GM21786 (cell line): Measurements from ENCODE around the gene WDR13.
A peak's percentile ranks its signal among the peaks of the same experiment; 100 is the strongest.
"Not testable (repeated sequence)": the region's sequence is repeated elsewhere in the genome, so short reads cannot be mapped to it uniquely, and the experiment has no call there.

Experiments used
- ATAC-seq: cut with Tn5 transposase; IDR thresholded peaks from one replicate; pipeline ENCODE4 v1.9.1; 2021; ENCODE audit not compliant: unreplicated experiment

The WDR13 gene

DNA sequence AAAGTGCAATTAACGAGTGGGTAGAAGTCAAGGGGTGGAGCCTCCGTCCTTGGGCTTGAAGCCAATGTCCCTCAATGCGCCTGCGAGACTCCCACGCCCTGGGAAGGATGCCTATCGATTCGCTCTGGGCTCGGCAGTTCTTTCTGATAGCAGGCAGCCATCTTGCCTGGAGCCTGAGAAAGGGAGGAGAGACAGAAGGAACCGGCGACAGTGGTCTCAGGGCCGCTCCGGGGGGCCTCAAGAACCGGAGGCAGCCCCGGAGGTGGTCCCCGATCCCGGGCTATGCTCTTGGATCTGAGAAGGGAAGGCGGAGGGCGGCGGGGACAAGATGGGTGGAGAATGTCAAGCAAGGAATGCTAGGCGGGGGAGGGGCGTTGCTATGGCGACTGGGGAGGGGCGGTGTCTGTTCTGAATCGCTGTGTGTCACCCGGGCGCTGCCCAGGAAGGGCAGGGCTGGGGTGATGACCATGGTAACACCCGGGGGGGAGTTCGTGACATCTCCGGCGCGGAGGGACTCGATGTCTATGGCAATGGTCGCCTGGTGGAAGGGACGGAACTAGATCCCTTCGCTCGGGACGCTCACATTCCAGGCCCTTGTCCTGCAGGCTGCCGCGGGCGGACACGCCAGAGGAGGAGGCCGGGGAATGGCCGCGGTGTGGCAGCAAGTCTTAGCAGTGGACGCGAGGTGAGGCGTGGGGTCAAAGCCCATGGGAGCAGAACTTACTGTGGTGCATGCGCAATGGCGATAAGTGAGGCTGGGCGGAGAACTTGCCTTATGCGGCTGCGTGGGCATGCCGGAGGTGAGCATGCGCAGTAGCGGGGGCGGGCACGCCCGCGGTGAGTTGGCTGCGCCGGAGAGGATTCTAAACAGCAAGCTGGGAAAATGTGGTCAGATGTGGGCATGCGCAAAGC is at the start of gene WDR13:
WDR13 (plus strand) TSS at position 140 of the 912 bp plus-strand sequence; CDS start at position 645, 505 bp downstream.
- ATAC-seq, result peak; percentile 64

DNA sequence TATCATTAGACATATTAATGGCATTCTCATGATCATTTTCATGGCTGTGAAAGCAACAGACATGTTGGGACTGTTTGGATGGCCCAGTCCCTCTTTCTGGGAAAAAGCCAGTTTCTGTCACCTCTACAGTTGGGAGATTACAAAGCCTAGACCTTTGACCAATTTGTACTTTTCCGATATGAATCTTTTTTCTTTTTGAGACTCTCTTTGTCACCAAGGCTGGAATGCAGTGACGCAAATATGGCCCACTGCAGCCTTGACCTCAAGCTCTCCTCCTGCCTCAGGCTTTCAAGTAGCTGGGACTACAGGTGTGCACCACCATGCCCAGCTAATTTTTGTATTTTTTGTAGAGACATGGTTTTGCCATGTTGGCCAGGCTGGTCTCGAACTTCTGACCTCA is 48.4 kb upstream of the WDR13 start:
- ATAC-seq, result no peak

DNA sequence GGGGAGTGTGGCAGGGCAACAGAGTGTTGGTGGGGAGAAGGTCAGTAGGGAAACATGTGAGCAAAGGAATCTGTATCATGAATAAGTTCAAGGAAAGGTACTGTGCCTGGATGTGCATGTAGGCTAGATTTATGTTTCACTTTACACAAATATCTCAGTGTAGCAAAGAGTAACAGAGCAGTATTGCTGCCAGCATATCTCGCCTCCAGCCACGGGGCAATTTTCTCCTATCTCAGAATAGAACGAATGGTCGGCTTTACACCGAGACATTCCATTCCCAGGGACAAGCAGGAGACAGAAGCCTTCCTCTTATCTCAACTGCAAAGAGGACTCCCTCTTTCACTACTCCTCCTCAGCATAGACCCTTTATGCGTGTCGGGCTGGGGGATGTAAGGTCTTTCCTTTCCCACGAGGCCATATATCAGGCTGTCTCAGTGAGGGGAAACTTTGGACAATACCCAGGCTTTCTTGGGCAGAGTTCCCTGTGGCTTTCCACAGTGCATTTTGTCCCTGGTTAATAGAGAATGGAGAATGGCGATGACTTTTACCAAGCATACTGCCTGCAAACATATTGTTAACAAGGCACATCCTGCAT is 41.5 kb upstream of the WDR13 start:
- ATAC-seq, result not testable (repeated sequence)

DNA sequence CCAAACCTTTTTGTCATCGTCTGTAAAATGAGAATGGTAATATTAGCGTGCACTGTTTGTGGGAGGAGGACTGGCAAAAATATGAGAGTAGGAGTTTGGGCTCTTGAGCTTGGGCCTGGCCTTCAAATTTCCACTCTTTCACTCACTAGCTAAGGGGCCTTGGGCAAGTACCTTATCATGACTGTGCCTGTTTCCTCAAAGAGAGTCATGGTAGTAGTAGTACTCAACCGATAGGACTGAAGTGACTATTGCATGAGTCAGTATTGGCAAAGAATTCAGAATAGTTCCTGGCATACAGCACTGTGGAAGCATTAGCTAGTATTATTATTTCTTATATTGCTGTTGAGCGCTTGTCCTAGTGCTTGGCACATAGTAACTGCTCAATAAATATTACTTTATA is 39.0 kb upstream of the WDR13 start:
- ATAC-seq, result no peak

- ATAC-seq, result no peak
Measured at GRCh38 chrX:48559636-48560035, 37.7 kb upstream of the WDR13 start.

- ATAC-seq, result no peak
Measured at GRCh38 chrX:48560056-48560455, 37.2 kb upstream of the WDR13 start.

DNA sequence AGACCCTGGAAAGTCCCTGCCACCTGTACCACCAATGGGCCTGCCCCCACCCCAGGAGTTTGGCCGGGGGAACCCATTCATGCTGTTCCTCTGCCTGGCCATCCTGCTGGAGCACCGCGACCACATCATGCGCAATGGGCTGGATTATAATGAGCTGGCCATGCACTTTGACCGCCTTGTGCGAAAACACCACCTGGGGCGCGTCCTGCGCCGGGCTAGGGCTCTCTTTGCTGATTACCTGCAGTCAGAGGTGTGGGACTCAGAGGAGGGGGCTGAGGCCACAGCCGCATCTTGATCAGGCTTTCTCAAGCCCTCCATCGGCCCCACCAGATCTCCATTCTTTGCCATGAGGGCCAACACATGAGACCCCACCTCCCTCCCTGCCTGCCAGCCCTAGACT is 36.6 kb upstream of the WDR13 start:
- ATAC-seq, result no peak

GRCh38 chrX:48569958-48570357 is 27.3 kb upstream of the WDR13 start:
- peak; percentile 38 for ATAC-seq

DNA sequence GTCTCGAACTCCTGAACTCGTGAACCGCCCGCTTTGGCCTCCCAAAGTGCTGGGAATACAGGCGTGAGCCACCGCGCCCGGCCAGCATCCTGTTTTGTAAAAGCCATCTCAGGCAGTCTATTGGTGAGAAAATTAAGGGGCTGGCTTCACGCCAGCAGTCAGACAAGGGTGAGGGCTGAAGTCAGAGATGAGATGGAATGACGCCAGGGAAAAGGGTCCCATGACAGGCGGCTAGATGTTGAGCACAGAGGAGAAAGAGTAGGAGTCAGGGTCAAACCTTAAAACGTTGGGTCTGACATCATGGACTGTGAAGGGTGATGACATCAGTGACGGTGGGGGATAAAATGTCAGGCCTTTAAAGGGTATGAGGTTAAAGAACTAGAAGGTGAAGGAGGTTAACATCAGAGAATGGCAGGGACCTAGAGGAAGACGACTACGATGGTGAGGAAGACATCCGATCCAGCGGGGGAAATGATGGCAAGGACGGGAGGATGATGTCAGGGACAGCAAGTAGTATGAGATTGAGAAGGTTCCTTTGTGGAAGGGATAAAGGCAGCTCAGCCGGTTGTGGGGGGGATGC is 23.5 kb upstream of the WDR13 start:
- ATAC-seq, result no peak

DNA sequence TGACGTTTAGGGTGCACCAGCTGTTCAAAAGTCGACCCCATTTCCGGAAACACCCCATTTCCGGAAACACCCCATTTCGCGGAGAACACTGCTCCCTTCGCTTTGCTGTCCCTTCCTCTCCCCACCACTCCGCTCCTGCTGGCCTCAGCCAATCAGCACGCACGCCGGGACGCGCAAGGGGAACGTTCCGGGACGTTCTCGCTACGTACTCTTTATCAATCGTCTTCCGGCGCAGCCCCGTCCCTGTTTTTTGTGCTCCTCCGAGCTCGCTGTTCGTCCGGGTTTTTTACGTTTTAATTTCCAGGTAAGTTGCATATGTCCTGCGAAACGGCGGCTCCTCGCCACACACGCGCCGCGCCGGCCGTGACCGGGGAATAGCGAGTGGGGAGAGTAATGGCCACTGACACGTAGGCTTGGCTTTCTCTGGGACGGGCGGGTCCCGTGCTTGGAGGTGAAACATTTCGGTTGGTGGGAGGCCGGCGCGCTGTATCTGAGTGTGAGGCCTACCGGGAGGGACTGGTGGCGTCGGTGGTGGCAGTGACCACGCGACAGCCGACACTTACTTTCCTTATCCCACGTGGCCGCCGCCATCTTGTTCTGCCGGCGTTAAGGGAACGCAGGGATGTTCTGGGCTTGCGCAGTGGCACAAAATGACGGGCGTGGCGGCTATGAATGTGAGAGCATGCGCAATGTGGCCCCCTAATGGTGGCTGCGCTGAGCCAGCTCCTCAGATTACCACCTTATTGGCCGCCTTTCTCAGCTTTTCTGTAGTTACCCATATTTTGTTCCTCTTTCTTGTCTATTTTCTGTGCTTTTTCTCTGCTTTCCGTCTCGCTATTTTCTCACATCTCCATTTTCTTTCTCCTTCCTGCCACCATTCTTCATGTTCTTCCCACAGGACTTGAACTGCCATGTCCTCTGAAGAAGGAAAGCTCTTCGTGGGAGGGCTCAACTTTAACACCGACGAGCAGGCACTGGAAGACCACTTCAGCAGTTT is 22.7 kb upstream of the WDR13 start, which contains the start of gene RBM3:
RBM3 (plus strand) TSS at position 215 of the 997 bp plus-strand sequence; CDS start at position 912, 697 bp downstream.
- peak; percentile 75 for ATAC-seq

DNA sequence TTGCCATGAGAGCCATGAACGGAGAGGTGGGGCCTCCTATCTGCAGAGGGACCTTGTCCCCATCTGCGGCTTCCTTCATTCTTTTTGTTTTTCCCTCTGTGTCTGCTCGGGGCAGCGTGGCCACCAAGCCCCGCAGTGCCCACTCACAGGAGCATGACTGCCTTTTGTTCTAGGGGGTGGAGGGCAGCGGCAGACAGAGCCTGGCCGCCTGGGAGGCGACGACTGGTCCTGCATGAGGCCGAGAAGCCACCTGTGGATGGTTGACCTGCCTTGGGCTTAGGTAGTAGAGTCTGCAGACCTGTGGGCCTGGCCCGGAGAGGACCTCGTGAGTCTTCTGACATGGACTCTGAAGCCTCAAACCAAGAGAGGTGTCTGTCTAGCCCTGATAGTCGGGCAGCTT is 21.6 kb upstream of the WDR13 start:
- no peak for ATAC-seq

DNA sequence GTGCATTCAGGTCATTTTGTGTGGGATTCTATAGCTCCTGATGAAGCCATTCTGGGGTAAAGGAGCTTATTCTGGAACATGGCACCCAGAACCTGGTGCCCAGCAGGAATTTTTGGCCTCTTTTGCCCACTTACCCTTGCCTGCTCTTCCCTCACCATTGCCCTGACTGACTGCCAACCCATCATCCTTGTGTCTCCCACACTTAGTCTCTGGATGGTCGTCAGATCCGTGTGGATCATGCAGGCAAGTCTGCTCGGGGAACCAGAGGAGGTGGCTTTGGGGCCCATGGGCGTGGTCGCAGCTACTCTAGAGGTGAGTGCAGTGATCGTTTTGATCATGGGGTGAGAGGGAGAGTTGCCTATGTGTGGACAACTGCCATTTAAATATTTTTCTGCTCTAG is 21.2 kb upstream of the WDR13 start:
- ATAC-seq, result no peak

DNA sequence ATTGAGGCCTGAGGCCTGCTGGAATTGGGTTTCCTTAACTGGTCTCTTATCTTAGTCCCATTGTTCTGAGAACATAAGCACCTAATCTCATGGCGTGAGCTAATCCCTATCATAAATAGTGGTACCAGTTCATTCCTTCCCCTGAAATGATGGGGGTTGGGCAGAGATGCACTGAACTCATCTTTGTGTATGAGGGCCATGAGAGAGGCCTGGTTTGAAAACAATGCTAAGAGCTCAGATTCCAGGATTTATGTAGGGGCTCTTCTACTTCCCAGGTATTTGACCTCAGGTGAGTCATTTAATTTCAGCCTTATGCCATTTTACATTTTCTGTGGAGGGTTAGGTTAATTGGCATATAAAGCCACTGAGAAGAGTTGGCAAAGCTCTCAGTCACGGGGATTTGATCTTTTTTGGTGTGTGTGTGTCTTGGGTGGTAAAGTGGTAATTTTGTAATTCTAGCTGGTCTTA is 18.6 kb upstream of the WDR13 start:
- ATAC-seq, result no peak

GRCh38 chrX:48579259-48579658 is 18.0 kb upstream of the WDR13 start:
- no peak for ATAC-seq

GRCh38 chrX:48580662-48581061 is 16.6 kb upstream of the WDR13 start:
- no peak for ATAC-seq

- no peak for ATAC-seq
Measured at GRCh38 chrX:48584698-48585097, 12.6 kb upstream of the WDR13 start.

DNA sequence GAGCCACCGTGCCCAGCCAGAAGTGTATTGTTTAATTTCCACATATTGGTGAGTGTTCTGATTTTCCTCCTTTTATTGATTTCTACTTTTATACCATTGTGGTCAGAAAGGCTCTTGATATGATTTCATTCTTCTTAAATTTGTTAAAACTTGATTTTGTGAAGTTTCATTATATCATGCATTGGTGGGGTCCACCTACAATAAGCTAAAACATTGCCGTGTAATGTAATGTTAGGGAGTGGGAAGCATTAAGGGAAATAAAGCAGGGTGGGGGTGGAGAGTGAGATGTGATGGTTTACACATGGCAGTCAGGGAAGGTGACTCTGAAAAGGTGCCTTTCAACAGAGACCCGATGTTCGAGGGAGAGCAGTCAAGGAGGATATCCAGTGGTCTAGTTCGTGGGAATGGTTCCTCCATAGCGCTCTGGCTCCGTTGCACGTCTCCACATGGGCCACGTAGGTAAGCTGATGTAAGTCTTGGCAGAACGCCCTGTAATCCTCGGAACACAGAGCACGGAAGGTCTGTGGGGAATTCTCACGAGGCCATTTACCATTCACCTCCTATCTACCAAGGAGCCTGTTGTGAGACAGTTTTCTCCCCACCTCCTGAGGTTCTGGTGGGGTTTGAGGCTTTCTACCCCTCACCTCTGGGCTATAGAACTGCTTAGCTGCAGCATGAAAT is 7.7 kb upstream of the WDR13 start:
- no peak for ATAC-seq

DNA sequence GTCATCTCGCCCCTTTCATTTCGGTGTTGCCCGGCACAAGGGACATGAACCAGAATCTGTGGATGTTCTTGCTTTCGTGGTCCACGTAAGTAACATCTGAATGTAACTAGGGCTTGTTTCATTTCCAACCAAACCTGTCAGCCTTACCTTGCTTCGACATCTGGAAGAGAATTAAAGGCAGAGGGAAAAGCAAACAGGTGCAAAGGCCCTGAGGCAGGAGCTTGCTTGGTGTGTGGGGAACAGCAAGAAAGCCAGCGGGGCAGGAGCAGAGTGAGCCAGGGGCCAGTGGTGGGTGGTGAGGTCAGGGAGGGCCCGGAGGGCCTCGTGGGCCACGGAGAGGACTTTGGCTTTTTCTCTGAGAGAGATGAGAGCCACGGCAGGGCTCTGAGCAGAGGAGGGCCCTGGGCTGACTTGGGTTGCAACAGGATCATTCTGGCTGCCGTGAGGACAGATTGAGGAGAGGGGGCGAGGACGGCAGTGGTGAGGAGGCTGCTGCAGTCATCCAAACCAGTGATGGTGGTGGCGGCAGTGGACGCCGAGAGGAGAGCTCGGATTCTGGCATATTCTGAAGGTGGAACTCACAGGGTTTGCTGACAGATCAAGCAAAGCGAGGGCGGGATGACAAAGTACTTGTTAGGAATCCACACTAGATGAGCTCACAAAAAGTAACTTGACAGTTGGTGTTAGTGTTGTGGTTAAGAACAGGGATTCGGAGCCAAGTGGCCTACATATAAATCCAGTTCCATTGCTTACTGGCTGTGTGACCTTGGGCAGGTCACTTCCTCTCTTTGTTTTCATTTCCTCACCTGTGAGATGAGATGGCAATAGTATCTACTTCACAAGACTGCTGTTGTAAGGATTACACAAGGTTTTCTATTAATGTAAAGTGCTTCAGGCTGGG is 6.8 kb upstream of the WDR13 start:
- ATAC-seq, result no peak

- ATAC-seq, result no peak
Measured at GRCh38 chrX:48591255-48591791, 6.0 kb upstream of the WDR13 start.
